Liver (tissue), 9 donors: ENCODE measurements around the gene BAAT. TPM values are rescaled to one million over a fixed set of nuclear protein-coding genes. Genes with fewer than 3 reads are reported as not detected.
"Not testable (repeated sequence)": the region's sequence is repeated elsewhere in the genome, so short reads cannot be mapped to it uniquely, and the experiment has no call there.

Experiments used
- DNase-seq: peaks from one replicate; pipeline ENCODE4 v3.0.0-alpha.2; 2017; ENCODE audit warnings: low spot score
- H3K27ac ChIP-seq, 2 donors: one replicate each; pipeline ENCODE4 v1.7.0; 2013; ENCODE audit warnings: inconsistent platforms in 2 of 2, low read length in 2 of 2, control low read depth in 1 of 2, low read depth in 1 of 2, mild to moderate bottlenecking in 1 of 2
- H3K27me3 ChIP-seq, 4 donors: one replicate each; pipeline versions ENCODE4 v1.6.1 to v1.7.0; 2013; ENCODE audit warnings: low read length in 3 of 4, inconsistent platforms in 1 of 4, mild to moderate bottlenecking in 1 of 4, moderate library complexity in 1 of 4; ENCODE audit not compliant: control insufficient read depth in 4 of 4, insufficient read depth in 4 of 4
- H3K36me3 ChIP-seq, 4 donors: one replicate each; pipeline versions ENCODE4 v1.6.1 to v1.7.0; 2013; ENCODE audit warnings: low read length in 3 of 4, mild to moderate bottlenecking in 3 of 4, low read depth in 1 of 4, moderate library complexity in 1 of 4; ENCODE audit not compliant: control insufficient read depth in 4 of 4, insufficient read depth in 3 of 4
- H3K4me1 ChIP-seq, 4 donors: one replicate each; pipeline versions ENCODE4 v1.6.1 to v1.7.0; 2013; ENCODE audit warnings: low read length in 3 of 4, mild to moderate bottlenecking in 3 of 4, moderate library complexity in 1 of 4; ENCODE audit not compliant: control insufficient read depth in 4 of 4, insufficient read depth in 4 of 4
- H3K4me3 ChIP-seq, 3 donors: one replicate each; pipeline versions ENCODE4 v1.6.1 to v1.7.0; 2013; ENCODE audit warnings: low read length in 3 of 3, control low read depth in 1 of 3, low read depth in 1 of 3, mild to moderate bottlenecking in 1 of 3
- H3K9ac ChIP-seq, 2 donors: one replicate each; pipeline ENCODE4 v1.7.0; 2013; ENCODE audit warnings: low read length in 2 of 2, mild to moderate bottlenecking in 2 of 2, moderate library complexity in 2 of 2, control low read depth in 1 of 2, low read depth in 1 of 2
- H3K9me3 ChIP-seq, 4 donors: one replicate each; pipeline versions ENCODE4 v1.6.1 to v1.7.0; 2013; ENCODE audit warnings: low read length in 3 of 4; ENCODE audit not compliant: control insufficient read depth in 4 of 4
- EGR1 ChIP-seq, 2 donors: IDR thresholded peaks; 2 replicates each; pipeline ENCODE4 v1.6.1; 2016 to 2018; ENCODE audit warnings: antibody characterized with exemption in 2 of 2, low read depth in 2 of 2
- FOXA1 ChIP-seq: IDR thresholded peaks from 2 replicates; pipeline ENCODE4 v1.6.1; 2016; ENCODE audit warnings: antibody characterized with exemption
- FOXA2 ChIP-seq: IDR thresholded peaks from 2 replicates; pipeline ENCODE4 v1.6.1; 2016; ENCODE audit warnings: antibody characterized with exemption
- GABPA ChIP-seq, 2 donors: IDR thresholded peaks in 1 of 2; conservative IDR thresholded peaks in 1 of 2; 2 replicates each; pipeline ENCODE4 v1.6.1; 2016; ENCODE audit warnings: antibody characterized with exemption in 2 of 2, mild to moderate bottlenecking in 1 of 2, moderate library complexity in 1 of 2
- HNF4A ChIP-seq, 2 donors: conservative IDR thresholded peaks; 2 replicates each; pipeline ENCODE4 v1.6.1; 2016; ENCODE audit warnings: antibody characterized with exemption in 2 of 2, mild to moderate bottlenecking in 2 of 2
- HNF4G ChIP-seq: IDR thresholded peaks from 2 replicates; pipeline ENCODE4 v1.6.1; 2016; ENCODE audit warnings: antibody characterized with exemption
- JUND ChIP-seq, 2 donors: IDR thresholded peaks; 2 replicates each; pipeline ENCODE4 v1.6.1; 2016; ENCODE audit warnings: antibody characterized with exemption in 2 of 2
- NR2F2 ChIP-seq: IDR thresholded peaks from 2 replicates; pipeline ENCODE4 v1.6.1; 2016; ENCODE audit warnings: antibody characterized with exemption
- RAD21 ChIP-seq, 2 donors: IDR thresholded peaks; 2 replicates each; pipeline ENCODE4 v1.6.1; 2016; ENCODE audit warnings: antibody characterized with exemption in 2 of 2, mild to moderate bottlenecking in 2 of 2
- REST ChIP-seq: IDR thresholded peaks from 2 replicates; pipeline ENCODE4 v1.6.1; 2016; ENCODE audit warnings: antibody characterized with exemption, mild to moderate bottlenecking
- RXRA ChIP-seq, 2 donors: IDR thresholded peaks; 2 replicates each; pipeline ENCODE4 v1.6.1; 2017 to 2018; ENCODE audit warnings: antibody characterized with exemption in 2 of 2, mild to moderate bottlenecking in 1 of 2
- SP1 ChIP-seq: IDR thresholded peaks from 2 replicates; pipeline ENCODE4 v1.6.1; 2018; ENCODE audit warnings: antibody characterized with exemption, mild to moderate bottlenecking
- YY1 ChIP-seq: IDR thresholded peaks from 2 replicates; pipeline ENCODE4 v1.6.1; 2016; ENCODE audit warnings: antibody characterized with exemption, mild to moderate bottlenecking
- WGBS: extraction: QIAGEN DNeasy Blood & Tissue Kit; methylation state at CpG from one replicate; pipeline ENCODE4 v1.1.7; 2013; 5-methylcytosine and 5-hydroxymethylcytosine counted together
- polyA plus RNA-seq, 2 donors: library from polyadenylated mRNA; stranded (reverse) in 1 of 2; unstranded in 1 of 2; fragments of 200-250 nt in 1 of 2; fragments of >200 nt in 1 of 2; fragmentation: Nextera tagmentation in 1 of 2; extraction: Ambion mirVana in 1 of 2; gene quantifications; one replicate each; pipeline versions ENCODE4 v1.2.1 to v1.2.3, GENCODE V29; 2013 to 2015
- total RNA-seq, 2 donors: library from RNA; depleted of rRNA; stranded (reverse); fragments of >200 nt; gene quantifications; one replicate each; pipeline ENCODE4 v1.2.3, GENCODE V29; 2014
- TF ChIP-seq, protein P1 (sequence below): IDR thresholded peaks from 2 replicates; pipeline ENCODE4 v1.6.1; 2016; ENCODE audit warnings: antibody characterized with exemption
- TF ChIP-seq, protein P2 (sequence below): IDR thresholded peaks from 2 replicates; pipeline ENCODE4 v1.6.1; 2016; ENCODE audit warnings: antibody characterized with exemption
- TF ChIP-seq, protein P3 (sequence below): IDR thresholded peaks from 2 replicates; pipeline ENCODE4 v1.6.1; 2016; ENCODE audit warnings: antibody characterized with exemption
- TF ChIP-seq, protein P4 (sequence below): fragments of 150-350 bp; IDR thresholded peaks from 2 replicates; pipeline ENCODE4 v1.5.1; 2017; ENCODE audit warnings: improper control_type of control experiment, low read depth, low read length; ENCODE audit not compliant: missing input control
- donor health status: healthy.
- donor health status: healthy.
- donor health status: healthy.
- donor health status: healthy.
- donor health status: healthy.

The BAAT gene
- total and polyA plus RNA-seq, 4 donors, result 31.9 to 275 (median 151) TPM

DNA sequence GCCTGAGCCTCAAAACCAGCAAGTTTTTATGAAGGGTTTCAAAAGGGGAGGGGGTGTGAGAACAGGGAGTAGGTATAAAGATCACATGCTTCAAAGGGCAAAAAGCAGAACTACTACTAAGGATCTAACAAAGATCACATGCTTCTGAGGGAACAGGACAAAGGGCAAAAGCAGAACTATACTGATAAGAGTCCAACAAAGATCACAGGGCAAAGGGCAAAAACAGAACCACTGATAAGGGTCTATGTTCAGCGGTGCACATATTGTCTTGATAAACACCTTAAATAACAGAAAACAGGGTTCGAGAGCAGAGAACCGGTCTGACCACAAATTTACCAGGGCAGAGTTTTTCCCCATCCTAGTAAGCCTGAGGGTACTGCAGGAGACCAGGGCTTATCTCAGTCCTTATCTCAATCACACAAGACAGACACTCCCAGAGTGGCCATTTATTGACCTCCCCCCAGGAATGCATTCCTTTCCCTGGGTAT lies 57.3 kb downstream of the BAAT start:
- not testable (repeated sequence) for H3K27me3 ChIP-seq, DNase-seq, H3K4me3 ChIP-seq, H3K9me3 ChIP-seq, H3K36me3 ChIP-seq
- WGBS, result 17% methylated on average over 3 of the region's 3 CpGs
- peaks cover 12 to 62% (median 44%) of the 10 kb centered on the region in 4 donors for H3K4me1 ChIP-seq
- peak overlapping the region in 1 of 2 donors; percentile 13 for H3K9ac ChIP-seq
- TF ChIP-seq, protein P1, sequence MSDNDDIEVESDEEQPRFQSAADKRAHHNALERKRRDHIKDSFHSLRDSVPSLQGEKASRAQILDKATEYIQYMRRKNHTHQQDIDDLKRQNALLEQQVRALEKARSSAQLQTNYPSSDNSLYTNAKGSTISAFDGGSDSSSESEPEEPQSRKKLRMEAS, result peak; percentile 72
- TF ChIP-seq YY1 (peak; percentile 48), RXRA (IDR thresholded peaks at IDR 0.05) (peak; percentile 94 to 95), RAD21 (IDR thresholded peaks at IDR 0.05) (peak; percentile 47 to 55), HNF4G (peak; percentile 98), GABPA (IDR thresholded peaks at IDR 0.05 in 1 of 2, conservative IDR thresholded peaks at IDR 0.05 in 1 of 2) (peak in 1 of 2 donors; percentile 12), FOXA1 (peak; percentile 66), EGR1 (IDR thresholded peaks at IDR 0.05; ENCODE audit: low read depth in 2 of 2) (peak; percentile 45 to 55), REST (peak; percentile 65), HNF4A (conservative IDR thresholded peaks at IDR 0.05) (peak; percentile 98 to 99), SP1 (peak; percentile 95), JUND (IDR thresholded peaks at IDR 0.05) (peak; percentile 82 to 84), NR2F2 (peak; percentile 95), FOXA2 (peak; percentile 9)
- TF ChIP-seq, protein P2, sequence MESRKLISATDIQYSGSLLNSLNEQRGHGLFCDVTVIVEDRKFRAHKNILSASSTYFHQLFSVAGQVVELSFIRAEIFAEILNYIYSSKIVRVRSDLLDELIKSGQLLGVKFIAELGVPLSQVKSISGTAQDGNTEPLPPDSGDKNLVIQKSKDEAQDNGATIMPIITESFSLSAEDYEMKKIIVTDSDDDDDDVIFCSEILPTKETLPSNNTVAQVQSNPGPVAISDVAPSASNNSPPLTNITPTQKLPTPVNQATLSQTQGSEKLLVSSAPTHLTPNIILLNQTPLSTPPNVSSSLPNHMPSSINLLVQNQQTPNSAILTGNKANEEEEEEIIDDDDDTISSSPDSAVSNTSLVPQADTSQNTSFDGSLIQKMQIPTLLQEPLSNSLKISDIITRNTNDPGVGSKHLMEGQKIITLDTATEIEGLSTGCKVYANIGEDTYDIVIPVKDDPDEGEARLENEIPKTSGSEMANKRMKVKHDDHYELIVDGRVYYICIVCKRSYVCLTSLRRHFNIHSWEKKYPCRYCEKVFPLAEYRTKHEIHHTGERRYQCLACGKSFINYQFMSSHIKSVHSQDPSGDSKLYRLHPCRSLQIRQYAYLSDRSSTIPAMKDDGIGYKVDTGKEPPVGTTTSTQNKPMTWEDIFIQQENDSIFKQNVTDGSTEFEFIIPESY, result peak; percentile 80
- TF ChIP-seq, protein P3, sequence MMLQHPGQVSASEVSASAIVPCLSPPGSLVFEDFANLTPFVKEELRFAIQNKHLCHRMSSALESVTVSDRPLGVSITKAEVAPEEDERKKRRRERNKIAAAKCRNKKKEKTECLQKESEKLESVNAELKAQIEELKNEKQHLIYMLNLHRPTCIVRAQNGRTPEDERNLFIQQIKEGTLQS, result peak; percentile 64
- H3K27ac ChIP-seq, result peak overlapping the region; percentile 94 to 99

DNA sequence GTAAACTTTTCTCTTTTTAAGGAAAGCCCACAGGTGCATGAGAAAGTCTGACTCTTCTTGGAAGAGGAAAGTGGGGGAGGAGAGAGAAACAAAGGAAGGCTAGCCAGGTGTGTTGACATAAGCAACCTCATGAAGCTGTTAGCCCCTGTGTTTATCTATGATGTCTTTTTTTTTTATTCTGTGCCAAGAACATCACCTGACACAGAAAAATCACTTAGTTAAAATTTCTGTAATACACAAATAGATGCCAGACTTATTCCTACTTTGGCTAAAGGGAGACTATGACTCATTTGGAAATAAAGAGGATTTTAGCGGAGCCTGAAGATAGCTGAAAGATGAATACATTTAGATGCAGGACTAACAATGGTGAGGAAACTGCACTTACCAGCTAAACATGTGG lies 58.3 kb downstream of the BAAT start:
- no peaks in the 10 kb centered on the region for H3K9me3 ChIP-seq
- peak overlapping the region in 2 of 3 donors; percentile 34 to 47 for H3K4me3 ChIP-seq
- H3K4me1 ChIP-seq, result peaks cover 8 to 55% (median 38%) of the 10 kb centered on the region in 4 donors
- 32% methylated on average over 1 of the region's 1 CpG for WGBS
- no peak for DNase-seq
- peak overlapping the region; percentile 94 to 99 for H3K27ac ChIP-seq
- no peaks in the 10 kb centered on the region for H3K27me3 ChIP-seq
- peak overlapping the region; percentile 36 to 99 for H3K9ac ChIP-seq
- H3K36me3 ChIP-seq, result no peaks in the 10 kb centered on the region
- TF ChIP-seq, protein P3, result peak; percentile 50
- TF ChIP-seq, protein P2, result peak; percentile 51
- TF ChIP-seq RXRA (IDR thresholded peaks at IDR 0.05), result peak; percentile 42 to 77
- TF ChIP-seq, protein P4, sequence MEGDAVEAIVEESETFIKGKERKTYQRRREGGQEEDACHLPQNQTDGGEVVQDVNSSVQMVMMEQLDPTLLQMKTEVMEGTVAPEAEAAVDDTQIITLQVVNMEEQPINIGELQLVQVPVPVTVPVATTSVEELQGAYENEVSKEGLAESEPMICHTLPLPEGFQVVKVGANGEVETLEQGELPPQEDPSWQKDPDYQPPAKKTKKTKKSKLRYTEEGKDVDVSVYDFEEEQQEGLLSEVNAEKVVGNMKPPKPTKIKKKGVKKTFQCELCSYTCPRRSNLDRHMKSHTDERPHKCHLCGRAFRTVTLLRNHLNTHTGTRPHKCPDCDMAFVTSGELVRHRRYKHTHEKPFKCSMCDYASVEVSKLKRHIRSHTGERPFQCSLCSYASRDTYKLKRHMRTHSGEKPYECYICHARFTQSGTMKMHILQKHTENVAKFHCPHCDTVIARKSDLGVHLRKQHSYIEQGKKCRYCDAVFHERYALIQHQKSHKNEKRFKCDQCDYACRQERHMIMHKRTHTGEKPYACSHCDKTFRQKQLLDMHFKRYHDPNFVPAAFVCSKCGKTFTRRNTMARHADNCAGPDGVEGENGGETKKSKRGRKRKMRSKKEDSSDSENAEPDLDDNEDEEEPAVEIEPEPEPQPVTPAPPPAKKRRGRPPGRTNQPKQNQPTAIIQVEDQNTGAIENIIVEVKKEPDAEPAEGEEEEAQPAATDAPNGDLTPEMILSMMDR, result no peak
- TF ChIP-seq GABPA (IDR thresholded peaks at IDR 0.05 in 1 of 2, conservative IDR thresholded peaks at IDR 0.05 in 1 of 2), result no peak
- no peak for TF ChIP-seq RAD21 (IDR thresholded peaks at IDR 0.05)
- peak; percentile 66 for TF ChIP-seq REST
- no peak for TF ChIP-seq HNF4G
- TF ChIP-seq EGR1 (IDR thresholded peaks at IDR 0.05; ENCODE audit: low read depth in 2 of 2), result peak in 1 of 2 donors; percentile 22
